HepG2 (cell line): Measurements from ENCODE around the gene PANX1. TPM values are rescaled to one million over a fixed set of nuclear protein-coding genes. Genes with fewer than 3 reads are reported as not detected.

Experiments
- CCAR2 ChIP-seq: fragments of 200-400 bp; formaldehyde crosslinking; optimal IDR thresholded peaks from 2 replicates; pipeline ENCODE3; 2018; ENCODE audit warnings: low read depth, mild to moderate bottlenecking, low read length, moderate library complexity
- CENPT ChIP-seq: sonication (generic); formaldehyde crosslinking; IDR thresholded peaks from 2 replicates; pipeline ENCODE4 v1.8.0; 2022; ENCODE audit warnings: low read depth, mild to moderate bottlenecking, moderate library complexity, missing genetic modification reagents
- ELF1 ChIP-seq: sonication (generic); formaldehyde crosslinking; IDR thresholded peaks from 2 replicates; pipeline ENCODE4 v1.4.0; 2020; ENCODE audit warnings: missing genetic modification reagents
- HMG20A ChIP-seq: IDR thresholded peaks from 2 replicates; pipeline ENCODE4 v1.6.1; 2016; ENCODE audit warnings: borderline replicate concordance
- HNRNPL ChIP-seq: fragments of 200-400 bp; formaldehyde crosslinking; IDR thresholded peaks from 2 replicates; pipeline ENCODE4 v1.6.1; 2017; ENCODE audit warnings: mild to moderate bottlenecking, low read depth, low read length
- JDP2 ChIP-seq: sonication (generic); formaldehyde crosslinking; IDR thresholded peaks from 2 replicates; pipeline ENCODE4 v1.8.1; 2022; ENCODE audit warnings: missing genetic modification reagents, borderline replicate concordance
- SETDB1 ChIP-seq: sonication (generic); formaldehyde crosslinking; IDR thresholded peaks from 2 replicates; pipeline ENCODE4 v1.5.1; 2020; ENCODE audit warnings: missing genetic modification reagents, mild to moderate bottlenecking, borderline replicate concordance
- YEATS2 ChIP-seq: sonication (generic); formaldehyde crosslinking; IDR thresholded peaks from 2 replicates; pipeline ENCODE4 v1.4.0; 2020; ENCODE audit warnings: missing genetic modification reagents, borderline replicate concordance
- ZMYM2 ChIP-seq: sonication (generic); formaldehyde crosslinking; IDR thresholded peaks from 2 replicates; pipeline ENCODE4 v1.8.0; 2022; ENCODE audit warnings: mild to moderate bottlenecking, missing genetic modification reagents
- ZNF333 ChIP-seq: sonication (generic); formaldehyde crosslinking; IDR thresholded peaks from 2 replicates; pipeline ENCODE4 v1.4.0; 2020; ENCODE audit warnings: mild to moderate bottlenecking, missing genetic modification reagents, borderline replicate concordance
- ZNF790 ChIP-seq: sonication (generic); formaldehyde crosslinking; IDR thresholded peaks from 2 replicates; pipeline ENCODE4 v1.8.0; 2022; ENCODE audit warnings: missing genetic modification reagents, mild to moderate bottlenecking, borderline replicate concordance
- polyA plus RNA-seq, 8 experiments: library from polyadenylated mRNA; depleted of rRNA in 3 of 8; stranded (reverse) in 7 of 8; unstranded in 1 of 8; fragments of >200 nt; fragmentation: Illumina TruSeq in 4 of 8; extraction: Trizol in 4 of 8; gene quantifications; 2 replicates each; pipeline versions ENCODE4 v1.2.1 to v1.2.3, GENCODE V29; 2011 to 2016; ENCODE audit warnings: low read depth in 4 of 8, missing spikeins in 1 of 8, mixed read lengths in 1 of 8; ENCODE audit not compliant: insufficient read depth in 1 of 8
- total RNA-seq, 5 experiments: library from RNA; depleted of rRNA; stranded (reverse); fragments of >200 nt; fragmentation: Illumina TruSeq; extraction: Trizol; gene quantifications; 2 replicates each; pipeline ENCODE4 v1.2.3, GENCODE V29; 2016; ENCODE audit warnings: low read depth in 1 of 5
- TF ChIP-seq, protein P1 (sequence below): sonication (generic); formaldehyde crosslinking; conservative IDR thresholded peaks from 2 replicates; pipeline ENCODE4 v1.8.0; 2022; ENCODE audit warnings: low read depth, missing genetic modification reagents
- TF ChIP-seq, protein P2 (sequence below): IDR thresholded peaks from 2 replicates; pipeline ENCODE4 v1.6.1; 2016; ENCODE audit warnings: missing genetic modification reagents, missing compliant biosample characterization
- TF ChIP-seq, protein P3 (sequence below): sonication (generic); formaldehyde crosslinking; IDR thresholded peaks from 2 replicates; pipeline ENCODE4 v1.9.0; 2021; ENCODE audit warnings: missing genetic modification reagents, borderline replicate concordance
- TF ChIP-seq, protein P4 (sequence below), 2 experiments: fragments of 450-650 bp in 1 of 2; sonication (generic) in 1 of 2; formaldehyde crosslinking in 1 of 2; IDR thresholded peaks; 2 replicates each; pipeline versions ENCODE4 v1.6.1 to v1.8.0; 2016 to 2022; ENCODE audit warnings: antibody characterized with exemption in 1 of 2, mild to moderate bottlenecking in 1 of 2, missing genetic modification reagents in 1 of 2
- TF ChIP-seq, protein P5 (sequence below): IDR thresholded peaks from 2 replicates; pipeline ENCODE4 v1.6.1; 2016; ENCODE audit warnings: missing compliant biosample characterization, missing genetic modification reagents, borderline replicate concordance

Gene PANX1
- total and polyA plus RNA-seq, 2 of the 13 experiments (the other 11 are each of a cell fraction or from before 2014, with no cell fraction given): 8.3 to 24.8 TPM

DNA sequence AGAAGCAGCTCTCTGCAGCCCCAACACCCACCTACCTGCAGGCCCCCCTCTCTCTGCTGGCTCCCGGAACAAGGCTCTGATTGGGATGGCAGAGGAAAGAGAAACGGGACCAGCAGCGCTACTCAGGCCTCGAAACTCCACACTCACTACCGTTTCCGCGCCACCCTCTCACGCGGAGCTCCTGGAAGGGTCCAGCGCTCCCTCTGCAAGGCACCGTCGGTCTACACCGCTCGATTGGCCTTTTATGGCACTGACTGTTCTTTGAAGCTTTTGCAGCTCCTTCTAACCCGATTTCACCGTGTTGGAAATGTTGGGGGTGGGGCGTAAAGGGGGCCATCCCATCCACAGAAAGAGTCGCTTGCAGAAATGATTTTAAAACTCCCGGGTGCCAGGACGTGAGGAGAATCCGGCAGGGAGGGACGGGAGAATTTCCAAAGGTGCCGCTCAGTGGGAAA lies 323 bp upstream of the PANX1 start (continued):
- TF ChIP-seq, protein P1, sequence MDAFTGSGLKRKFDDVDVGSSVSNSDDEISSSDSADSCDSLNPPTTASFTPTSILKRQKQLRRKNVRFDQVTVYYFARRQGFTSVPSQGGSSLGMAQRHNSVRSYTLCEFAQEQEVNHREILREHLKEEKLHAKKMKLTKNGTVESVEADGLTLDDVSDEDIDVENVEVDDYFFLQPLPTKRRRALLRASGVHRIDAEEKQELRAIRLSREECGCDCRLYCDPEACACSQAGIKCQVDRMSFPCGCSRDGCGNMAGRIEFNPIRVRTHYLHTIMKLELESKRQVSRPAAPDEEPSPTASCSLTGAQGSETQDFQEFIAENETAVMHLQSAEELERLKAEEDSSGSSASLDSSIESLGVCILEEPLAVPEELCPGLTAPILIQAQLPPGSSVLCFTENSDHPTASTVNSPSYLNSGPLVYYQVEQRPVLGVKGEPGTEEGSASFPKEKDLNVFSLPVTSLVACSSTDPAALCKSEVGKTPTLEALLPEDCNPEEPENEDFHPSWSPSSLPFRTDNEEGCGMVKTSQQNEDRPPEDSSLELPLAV (CRISPR knock-in tag): no peak; the same call in 1 of the 2 replicates
- TF ChIP-seq ZNF333 (CRISPR knock-in tag) (no peak), ZNF790 (CRISPR knock-in tag) (no peak), ELF1 (CRISPR knock-in tag) (no peak), JDP2 (CRISPR knock-in tag) (no peak; the same call in 1 of the 2 replicates), HMG20A (CRISPR knock-in tag) (no peak), YEATS2 (no peak), SETDB1 (CRISPR knock-in tag) (no peak), CENPT (CRISPR knock-in tag) (0 out of 2 replicates have a peak, but pooled peaks have one; percentile 40), ZMYM2 (CRISPR knock-in tag) (no peak), CCAR2 (no peak), HNRNPL (no peak)
- TF ChIP-seq, protein P2, sequence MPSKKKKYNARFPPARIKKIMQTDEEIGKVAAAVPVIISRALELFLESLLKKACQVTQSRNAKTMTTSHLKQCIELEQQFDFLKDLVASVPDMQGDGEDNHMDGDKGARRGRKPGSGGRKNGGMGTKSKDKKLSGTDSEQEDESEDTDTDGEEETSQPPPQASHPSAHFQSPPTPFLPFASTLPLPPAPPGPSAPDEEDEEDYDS (CRISPR knock-in tag): no peak
- TF ChIP-seq, protein P3, sequence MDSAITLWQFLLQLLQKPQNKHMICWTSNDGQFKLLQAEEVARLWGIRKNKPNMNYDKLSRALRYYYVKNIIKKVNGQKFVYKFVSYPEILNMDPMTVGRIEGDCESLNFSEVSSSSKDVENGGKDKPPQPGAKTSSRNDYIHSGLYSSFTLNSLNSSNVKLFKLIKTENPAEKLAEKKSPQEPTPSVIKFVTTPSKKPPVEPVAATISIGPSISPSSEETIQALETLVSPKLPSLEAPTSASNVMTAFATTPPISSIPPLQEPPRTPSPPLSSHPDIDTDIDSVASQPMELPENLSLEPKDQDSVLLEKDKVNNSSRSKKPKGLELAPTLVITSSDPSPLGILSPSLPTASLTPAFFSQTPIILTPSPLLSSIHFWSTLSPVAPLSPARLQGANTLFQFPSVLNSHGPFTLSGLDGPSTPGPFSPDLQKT: no peak
- TF ChIP-seq, protein P4, sequence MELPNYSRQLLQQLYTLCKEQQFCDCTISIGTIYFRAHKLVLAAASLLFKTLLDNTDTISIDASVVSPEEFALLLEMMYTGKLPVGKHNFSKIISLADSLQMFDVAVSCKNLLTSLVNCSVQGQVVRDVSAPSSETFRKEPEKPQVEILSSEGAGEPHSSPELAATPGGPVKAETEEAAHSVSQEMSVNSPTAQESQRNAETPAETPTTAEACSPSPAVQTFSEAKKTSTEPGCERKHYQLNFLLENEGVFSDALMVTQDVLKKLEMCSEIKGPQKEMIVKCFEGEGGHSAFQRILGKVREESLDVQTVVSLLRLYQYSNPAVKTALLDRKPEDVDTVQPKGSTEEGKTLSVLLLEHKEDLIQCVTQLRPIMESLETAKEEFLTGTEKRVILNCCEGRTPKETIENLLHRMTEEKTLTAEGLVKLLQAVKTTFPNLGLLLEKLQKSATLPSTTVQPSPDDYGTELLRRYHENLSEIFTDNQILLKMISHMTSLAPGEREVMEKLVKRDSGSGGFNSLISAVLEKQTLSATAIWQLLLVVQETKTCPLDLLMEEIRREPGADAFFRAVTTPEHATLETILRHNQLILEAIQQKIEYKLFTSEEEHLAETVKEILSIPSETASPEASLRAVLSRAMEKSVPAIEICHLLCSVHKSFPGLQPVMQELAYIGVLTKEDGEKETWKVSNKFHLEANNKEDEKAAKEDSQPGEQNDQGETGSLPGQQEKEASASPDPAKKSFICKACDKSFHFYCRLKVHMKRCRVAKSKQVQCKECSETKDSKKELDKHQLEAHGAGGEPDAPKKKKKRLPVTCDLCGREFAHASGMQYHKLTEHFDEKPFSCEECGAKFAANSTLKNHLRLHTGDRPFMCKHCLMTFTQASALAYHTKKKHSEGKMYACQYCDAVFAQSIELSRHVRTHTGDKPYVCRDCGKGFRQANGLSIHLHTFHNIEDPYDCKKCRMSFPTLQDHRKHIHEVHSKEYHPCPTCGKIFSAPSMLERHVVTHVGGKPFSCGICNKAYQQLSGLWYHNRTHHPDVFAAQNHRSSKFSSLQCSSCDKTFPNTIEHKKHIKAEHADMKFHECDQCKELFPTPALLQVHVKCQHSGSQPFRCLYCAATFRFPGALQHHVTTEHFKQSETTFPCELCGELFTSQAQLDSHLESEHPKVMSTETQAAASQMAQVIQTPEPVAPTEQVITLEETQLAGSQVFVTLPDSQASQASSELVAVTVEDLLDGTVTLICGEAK (IDR thresholded peaks at IDR 0.05): no peak
- TF ChIP-seq, protein P4 (CRISPR knock-in tag; IDR thresholded peaks at IDR 0.05): no peak
- TF ChIP-seq, protein P5, sequence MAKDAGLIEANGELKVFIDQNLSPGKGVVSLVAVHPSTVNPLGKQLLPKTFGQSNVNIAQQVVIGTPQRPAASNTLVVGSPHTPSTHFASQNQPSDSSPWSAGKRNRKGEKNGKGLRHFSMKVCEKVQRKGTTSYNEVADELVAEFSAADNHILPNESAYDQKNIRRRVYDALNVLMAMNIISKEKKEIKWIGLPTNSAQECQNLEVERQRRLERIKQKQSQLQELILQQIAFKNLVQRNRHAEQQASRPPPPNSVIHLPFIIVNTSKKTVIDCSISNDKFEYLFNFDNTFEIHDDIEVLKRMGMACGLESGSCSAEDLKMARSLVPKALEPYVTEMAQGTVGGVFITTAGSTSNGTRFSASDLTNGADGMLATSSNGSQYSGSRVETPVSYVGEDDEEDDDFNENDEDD (CRISPR knock-in tag): no peak
